HG03565 (cell line): ENCODE results near the gene KLF6.

Experiments
- ATAC-seq: cut with Tn5 transposase; IDR thresholded peaks from one replicate; pipeline ENCODE4 v1.9.1; 2021; ENCODE audit warnings: mild to moderate bottlenecking, moderate library complexity; ENCODE audit not compliant: unreplicated experiment

The KLF6 gene

GRCh38 chr10:3775696-3776551 lies 9.1 kb downstream of the KLF6 start:
- ATAC-seq, result no peak

- no peak for ATAC-seq
Measured at GRCh38 chr10:3774814-3775695, 10.0 kb downstream of the KLF6 start.

DNA sequence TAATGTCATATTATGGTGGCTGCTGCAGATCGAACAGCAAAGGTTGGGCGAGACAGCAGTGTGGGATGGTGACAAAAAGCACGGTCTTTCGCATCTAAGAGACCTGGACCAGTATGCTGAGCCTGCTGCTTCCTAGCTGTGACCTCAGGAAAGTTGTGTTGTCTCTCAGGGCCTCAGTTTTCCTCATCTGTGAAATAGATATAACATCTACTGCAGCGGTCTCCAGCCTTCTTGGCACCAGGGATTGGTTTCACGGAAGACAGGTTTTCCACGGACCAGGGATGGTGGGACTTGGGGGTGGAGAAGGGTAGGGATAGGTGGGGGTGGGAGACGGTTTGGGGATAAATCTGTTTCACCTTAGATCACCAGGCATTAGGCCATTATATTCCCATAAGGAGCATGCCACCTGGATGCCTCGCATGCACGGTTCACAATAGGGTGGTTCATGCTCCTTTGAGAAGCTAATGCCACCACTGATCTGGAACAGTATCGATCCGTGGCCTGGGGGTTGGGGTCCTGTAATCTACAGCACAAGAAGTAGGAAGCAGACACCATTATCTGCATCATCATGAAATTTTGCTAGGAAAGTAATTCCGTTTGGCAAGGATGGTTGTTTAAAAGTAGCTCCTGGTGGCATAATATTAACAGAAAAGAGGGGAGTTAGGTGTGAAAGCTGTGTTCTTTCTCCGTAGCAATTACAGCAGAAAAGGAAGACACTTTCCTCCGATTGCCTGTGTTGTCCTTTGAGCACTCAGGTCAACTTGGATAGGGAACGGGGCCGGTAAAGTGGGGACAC lies 10.8 kb downstream of the KLF6 start:
- no peak for ATAC-seq

DNA sequence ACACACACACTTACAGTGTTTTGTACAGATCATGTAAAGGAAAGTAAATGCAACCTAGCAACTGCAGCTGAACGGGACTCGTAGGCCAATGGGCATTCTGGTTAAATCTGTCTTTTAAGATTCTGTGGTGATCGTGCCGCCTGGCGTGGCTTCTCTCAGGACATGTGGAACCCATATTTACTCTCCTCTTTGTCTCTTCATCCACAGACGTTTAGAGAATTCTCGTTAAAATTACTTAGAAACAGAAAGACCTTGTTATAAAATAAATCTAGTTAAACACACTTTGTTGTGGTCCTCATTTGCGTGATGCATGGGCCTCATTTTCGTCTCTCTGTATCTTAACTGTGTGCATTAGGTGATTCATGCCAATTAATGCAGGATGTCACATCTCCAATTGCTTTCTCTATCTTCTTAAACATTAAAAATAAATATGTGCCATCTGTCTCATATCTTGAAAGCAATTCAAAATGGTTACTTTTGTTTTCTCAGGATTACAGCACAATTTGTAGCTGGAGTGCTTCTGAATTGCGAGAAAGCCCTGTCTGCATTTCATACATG lies 11.5 kb downstream of the KLF6 start:
- no peak for ATAC-seq

- no peak for ATAC-seq
Measured at GRCh38 chr10:3772361-3773171, 12.4 kb downstream of the KLF6 start.

DNA sequence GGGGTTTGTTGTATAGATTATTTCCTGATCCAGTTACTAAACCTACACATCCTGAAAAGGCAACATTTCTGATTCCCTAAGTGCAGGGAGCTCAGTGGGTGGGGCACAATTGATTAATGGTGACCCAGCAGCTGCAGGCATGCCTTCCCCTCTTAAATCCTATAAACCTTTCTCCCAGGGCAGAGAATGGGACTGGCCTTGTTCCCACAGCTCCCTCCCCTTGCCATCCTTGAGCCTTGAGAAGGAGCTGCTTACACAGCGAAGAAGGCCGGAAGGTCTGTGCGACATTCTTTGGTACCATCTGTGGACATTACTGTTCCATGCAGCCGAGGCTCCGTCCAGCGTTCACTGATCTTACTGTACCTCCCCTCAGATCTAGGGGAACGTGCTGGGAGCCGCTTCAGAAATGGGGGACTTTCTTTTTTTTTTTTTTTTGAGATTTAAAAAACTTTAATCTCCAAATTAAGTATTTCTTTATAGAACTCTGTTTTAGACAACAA lies 14.3 kb downstream of the KLF6 start:
- no peak for ATAC-seq

DNA sequence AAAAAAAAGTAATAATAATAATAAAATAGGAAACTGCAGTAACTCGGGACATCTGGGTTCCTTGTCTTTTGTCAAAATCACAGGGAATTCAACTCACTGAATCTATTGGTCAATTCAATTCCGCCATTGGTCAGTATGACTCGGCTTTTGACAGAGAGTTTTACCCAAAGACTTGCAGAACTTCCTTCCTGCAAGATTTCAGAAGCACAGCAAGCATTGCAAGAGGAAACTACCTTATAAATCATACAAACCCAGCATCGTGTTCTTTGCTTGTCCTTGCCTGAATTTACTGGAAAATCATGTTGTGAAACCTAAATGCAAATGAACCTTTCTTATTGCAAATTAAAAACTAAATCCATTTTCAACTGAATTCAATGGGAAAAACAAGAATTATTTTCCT lies 15.5 kb downstream of the KLF6 start:
- no peak for ATAC-seq

DNA sequence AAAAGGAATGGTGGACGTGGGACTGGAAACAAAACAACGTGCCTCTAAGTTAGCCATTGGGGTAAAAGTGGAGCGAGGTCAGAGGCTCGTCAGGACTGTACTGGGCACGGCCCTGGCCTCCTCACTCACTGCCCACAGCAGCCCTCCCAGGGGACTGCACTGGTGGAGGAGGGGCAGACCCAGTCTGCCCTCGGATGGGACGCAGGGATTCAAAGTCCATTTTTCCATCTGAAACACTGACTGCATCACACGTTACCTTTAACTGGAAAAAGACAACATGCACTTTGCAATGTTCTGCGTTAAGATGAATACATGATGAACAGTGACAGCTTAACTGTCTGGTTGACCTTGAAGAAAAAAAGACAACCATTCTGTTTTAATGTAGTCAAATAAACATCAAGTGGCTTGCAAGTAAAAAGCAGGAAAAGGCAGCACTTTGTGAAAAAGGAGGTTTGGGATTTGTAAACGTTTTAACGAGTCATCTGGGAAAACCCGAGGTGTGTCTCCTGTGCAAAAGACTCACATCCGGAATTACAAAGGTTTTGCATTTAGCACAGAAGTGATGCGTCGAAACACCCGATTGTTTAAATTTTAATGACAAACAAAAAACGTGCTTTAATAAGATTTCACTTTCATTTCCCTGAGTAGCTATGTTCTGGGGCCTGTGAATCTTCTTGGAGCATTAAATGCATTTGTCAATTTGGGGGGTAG lies 18.8 kb downstream of the KLF6 start:
- ATAC-seq, result no peak

- ATAC-seq, result no peak
Measured at GRCh38 chr10:3765146-3765545, 19.9 kb downstream of the KLF6 start.

GRCh38 chr10:3764626-3765112 lies 20.3 kb downstream of the KLF6 start:
- ATAC-seq, result no peak

DNA sequence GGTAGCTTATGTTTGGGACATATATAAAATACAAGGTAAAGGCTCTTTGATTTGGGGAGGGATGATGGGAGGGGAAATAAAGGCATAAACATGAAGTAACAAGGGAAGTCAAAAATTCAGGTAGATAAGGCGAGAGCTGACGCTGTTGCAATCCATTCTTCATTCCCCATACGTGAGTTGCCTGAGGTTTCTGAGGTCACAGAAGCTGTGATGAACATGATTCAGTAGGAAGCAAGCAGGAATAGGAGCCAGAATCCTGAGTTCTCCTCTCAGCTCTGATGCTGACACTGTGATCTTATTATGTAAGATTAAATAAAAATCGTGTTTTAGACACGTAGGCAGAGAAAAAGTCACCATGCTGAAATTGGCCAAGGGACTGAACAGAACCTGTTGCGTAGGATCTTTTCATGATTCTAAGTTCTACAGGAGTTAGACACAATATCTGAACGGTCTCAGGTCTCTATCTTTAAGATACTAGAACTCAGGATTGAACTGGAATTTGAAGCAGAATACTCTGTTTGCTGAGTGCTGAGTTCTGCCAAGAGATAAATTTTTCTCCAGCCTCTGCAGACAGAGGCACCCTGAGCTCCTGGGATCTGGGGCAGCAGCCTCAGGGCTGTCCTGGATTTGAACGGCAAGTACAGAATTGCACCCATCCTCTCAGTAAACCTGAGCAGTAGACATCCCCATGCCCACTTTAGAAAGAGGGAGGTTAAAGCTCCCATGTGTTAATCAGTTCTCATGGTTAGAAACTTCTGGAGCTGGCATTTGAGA lies 21.0 kb downstream of the KLF6 start:
- no peak for ATAC-seq

DNA sequence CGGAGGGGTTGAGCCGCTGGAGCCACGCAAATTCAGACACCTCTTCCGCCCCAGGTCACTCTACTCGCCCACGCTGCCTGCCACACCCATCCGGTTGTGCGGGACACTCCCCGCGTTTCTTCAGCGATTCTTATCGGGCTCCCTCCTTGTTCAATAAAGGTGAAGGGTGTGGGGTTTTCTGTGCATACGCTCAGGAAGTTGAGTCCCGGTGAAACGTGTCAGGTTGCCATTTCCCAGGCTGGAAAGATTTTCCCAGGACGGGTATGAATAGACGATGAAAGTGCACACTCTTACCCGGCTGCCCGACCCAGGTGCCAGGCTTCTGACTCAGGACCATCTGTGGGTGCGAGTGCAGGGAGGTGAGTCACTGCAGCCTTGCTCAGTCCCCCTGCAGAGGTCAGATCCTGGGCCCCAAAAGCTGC lies 22.0 kb downstream of the KLF6 start:
- ATAC-seq, result no peak

DNA sequence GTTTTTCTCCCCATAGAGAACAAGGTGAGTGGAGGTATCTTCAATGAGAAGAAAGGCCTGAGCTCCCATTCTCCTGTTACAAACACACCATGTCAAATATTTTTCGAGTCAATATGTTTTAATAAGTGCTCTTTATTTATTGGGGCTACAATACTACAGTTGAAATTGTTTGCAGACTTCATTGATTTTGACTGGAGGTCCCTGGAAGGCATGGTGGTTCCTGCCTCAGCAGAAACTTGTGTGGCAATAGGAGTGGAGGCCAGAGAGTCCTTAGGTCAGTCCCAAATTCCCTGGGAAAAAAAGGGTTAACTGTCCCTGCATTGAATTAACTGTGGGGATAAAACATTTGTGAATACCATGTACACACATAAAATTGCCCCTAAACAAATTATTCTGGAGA lies 22.7 kb downstream of the KLF6 start:
- ATAC-seq, result no peak

DNA sequence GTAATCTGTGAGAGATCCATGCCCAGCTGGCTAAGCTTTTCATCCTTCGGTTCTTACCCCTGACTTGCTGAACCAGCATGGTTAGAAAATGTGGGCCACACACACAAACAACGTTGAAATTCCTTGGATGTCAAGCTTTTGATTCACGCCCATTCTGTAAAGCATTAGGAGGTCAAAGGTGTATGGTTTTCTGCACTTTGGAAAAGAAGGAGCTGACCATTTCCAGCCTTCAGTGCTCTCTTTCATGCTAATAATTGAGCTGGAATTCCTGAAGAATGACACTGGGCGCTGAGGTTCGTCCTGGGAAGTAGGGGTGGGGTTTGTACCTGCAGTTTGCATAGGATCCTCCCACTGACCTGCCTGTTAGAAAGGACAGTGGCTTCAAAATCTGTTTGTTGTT lies 23.1 kb downstream of the KLF6 start:
- no peak for ATAC-seq

GRCh38 chr10:3761021-3761686 lies 23.9 kb downstream of the KLF6 start:
- ATAC-seq, result peak; percentile 57

- no peak for ATAC-seq
Measured at GRCh38 chr10:3760083-3760482, 24.9 kb downstream of the KLF6 start.

DNA sequence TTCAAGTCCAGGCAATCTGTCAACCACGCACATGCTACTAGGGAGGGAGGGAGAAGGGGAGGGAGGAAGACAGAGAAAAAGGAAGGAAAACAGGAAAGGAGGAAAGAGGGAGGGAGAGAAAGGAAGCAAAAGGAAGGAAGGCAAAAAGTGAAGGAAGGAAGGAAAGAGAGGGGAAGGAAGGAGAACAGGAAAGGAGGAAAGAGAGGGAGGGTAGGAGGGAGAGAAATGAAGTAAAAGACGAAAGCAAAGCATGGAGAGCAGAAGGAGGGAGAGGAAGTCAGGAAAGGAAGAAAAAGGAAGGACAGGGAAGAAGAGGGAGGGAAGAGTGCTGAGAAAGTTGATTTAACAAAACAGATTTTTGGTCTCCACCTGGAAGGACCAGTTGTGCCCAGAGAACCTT lies 25.6 kb downstream of the KLF6 start:
- ATAC-seq, result no peak

DNA sequence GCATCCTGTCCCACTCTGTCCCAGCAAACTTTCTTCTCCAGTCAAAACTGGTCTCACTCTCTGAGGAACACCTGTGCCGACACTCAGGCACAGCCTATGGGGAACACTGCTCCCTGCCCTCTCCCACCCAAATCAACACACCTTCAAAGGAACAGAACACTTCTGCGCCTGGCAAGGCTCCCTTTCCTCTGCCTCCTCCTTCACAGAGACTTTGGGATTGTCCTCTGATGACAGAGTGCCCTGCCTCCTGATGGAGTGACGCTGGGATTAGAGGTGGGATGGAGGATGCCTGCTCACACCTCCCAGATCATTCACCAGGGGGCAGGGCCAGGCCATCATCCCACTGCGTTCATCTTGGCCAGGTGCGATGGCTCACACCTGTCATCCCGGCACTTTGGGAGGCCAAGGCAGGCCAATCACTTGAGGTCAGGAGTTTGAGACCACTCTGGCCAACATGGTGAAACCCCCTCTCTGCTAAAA lies 26.5 kb downstream of the KLF6 start:
- no peak for ATAC-seq
